Activated CD4-positive, alpha-beta T cell treated with anti-CD3 and anti-CD28 coated beads for 1 hour (primary cell): ENCODE measurements around the gene NOB1.

Experiments used
- DNase-seq: peaks from one replicate; pipeline ENCODE4 v3.0.0-alpha.2; 2020

Gene NOB1

GRCh38 chr16:69718111-69718764, 36.5 kb downstream of the NOB1 start:
- no peak for DNase-seq

GRCh38 chr16:69717066-69717465, 37.7 kb downstream of the NOB1 start:
- no peak for DNase-seq

- DNase-seq, result no peak
These were observed 41.7 kb downstream of the NOB1 start for GRCh38 chr16:69712914-69713581.

- no peak for DNase-seq
These were observed 42.4 kb downstream of the NOB1 start for GRCh38 chr16:69712277-69712676.

GRCh38 chr16:69711115-69711740, 43.5 kb downstream of the NOB1 start:
- DNase-seq, result no peak

GRCh38 chr16:69709456-69710084, 45.2 kb downstream of the NOB1 start:
- DNase-seq, result no peak

GRCh38 chr16:69707920-69708683, 46.6 kb downstream of the NOB1 start:
- DNase-seq, result no peak

GRCh38 chr16:69706975-69707340, 47.8 kb downstream of the NOB1 start:
- no peak for DNase-seq

- no peak for DNase-seq
These were observed 48.3 kb downstream of the NOB1 start for GRCh38 chr16:69706256-69706974.

- DNase-seq, result no peak
These were observed 51.1 kb downstream of the NOB1 start for GRCh38 chr16:69703638-69704037.

- no peak for DNase-seq
These were observed 52.9 kb downstream of the NOB1 start for GRCh38 chr16:69701866-69702265.

GRCh38 chr16:69701452-69701851, 53.3 kb downstream of the NOB1 start:
- DNase-seq, result no peak

- no peak for DNase-seq
These were observed 54.8 kb downstream of the NOB1 start for GRCh38 chr16:69699915-69700314.

- no peak for DNase-seq
These were observed 56.3 kb downstream of the NOB1 start for GRCh38 chr16:69698404-69698803.

GRCh38 chr16:69693916-69694315, 60.8 kb downstream of the NOB1 start:
- DNase-seq, result no peak

GRCh38 chr16:69691980-69692911, 62.5 kb downstream of the NOB1 start:
- DNase-seq, result no peak
